Parathyroid adenoma (tissue), 2 donors: ENCODE data around the gene ALPP.
"Not testable (repeated sequence)": the region's sequence is repeated elsewhere in the genome, so short reads cannot be mapped to it uniquely, and the experiment has no call there.

Experiments used
- H2AFZ ChIP-seq: fragments of 300-600 bp; sonication (generic); one replicate; pipeline ENCODE4 v1.7.0; 2017; ENCODE audit warnings: antibody characterized with exemption, mild to moderate bottlenecking
- H3K27ac ChIP-seq: fragments of 300-600 bp; sonication (generic); one replicate; pipeline ENCODE4 v1.7.0; 2017
- H3K27me3 ChIP-seq: fragments of 300-600 bp; sonication (generic); one replicate; pipeline ENCODE4 v1.7.0; 2017; ENCODE audit warnings: low read length; ENCODE audit not compliant: control insufficient read depth, insufficient read depth
- H3K36me3 ChIP-seq: fragments of 300-600 bp; sonication (generic); one replicate; pipeline ENCODE4 v1.7.0; 2017; ENCODE audit warnings: low read length; ENCODE audit not compliant: control insufficient read depth, insufficient read depth
- H3K4me1 ChIP-seq: fragments of 300-600 bp; sonication (generic); one replicate; pipeline ENCODE4 v1.7.0; 2017; ENCODE audit warnings: control low read depth
- H3K4me2 ChIP-seq: fragments of 300-600 bp; sonication (generic); one replicate; pipeline ENCODE4 v1.7.0; 2017; ENCODE audit warnings: low read length
- H3K4me3 ChIP-seq: fragments of 300-600 bp; sonication (generic); one replicate; pipeline ENCODE4 v1.7.0; 2017; ENCODE audit warnings: low read depth, low read length
- H3K79me2 ChIP-seq: fragments of 300-600 bp; sonication (generic); one replicate; pipeline ENCODE4 v1.7.0; 2017; ENCODE audit warnings: control low read depth
- H3K9ac ChIP-seq: fragments of 300-600 bp; sonication (generic); one replicate; pipeline ENCODE4 v1.7.0; 2017; ENCODE audit warnings: mild to moderate bottlenecking
- H3K9me3 ChIP-seq: fragments of 300-600 bp; sonication (generic); one replicate; pipeline ENCODE4 v1.7.0; 2017; ENCODE audit warnings: low read length; ENCODE audit not compliant: control insufficient read depth
- TF ChIP-seq, protein P1 (sequence below): fragments of 300-600 bp; sonication (generic); IDR thresholded peaks from one replicate; pipeline ENCODE4 v1.7.0; 2017; ENCODE audit warnings: antibody characterized with exemption, mild to moderate bottlenecking
- donor health status: primary hyperparathyroidism.

The ALPP gene

DNA sequence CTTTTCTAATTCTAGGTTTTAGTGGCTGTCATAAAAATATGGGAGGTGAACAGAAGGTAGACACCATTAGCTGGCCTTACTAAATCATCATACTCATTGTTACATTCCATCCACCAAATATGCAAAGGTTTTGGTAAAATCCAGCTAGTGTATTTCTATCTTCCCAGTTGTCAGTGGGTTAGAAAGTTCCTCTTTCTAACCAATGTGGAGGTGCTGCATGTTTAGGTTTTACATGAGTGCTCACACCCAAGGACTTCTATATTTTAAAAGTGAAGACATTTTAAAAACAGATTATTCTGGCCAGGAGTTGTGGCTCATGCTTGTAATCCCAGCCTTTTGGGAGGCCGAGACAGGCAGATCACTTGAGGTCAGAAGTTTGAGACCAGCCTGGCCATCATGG lies 5.9 kb downstream of the ALPP start:
- H3K4me1 ChIP-seq = no peaks in the 10 kb centered on the region
- H3K27ac ChIP-seq = no peak overlapping the region
- H3K4me2 ChIP-seq = no peak overlapping the region
- no peaks in the 10 kb centered on the region for H3K79me2 ChIP-seq
- TF ChIP-seq, protein P1, sequence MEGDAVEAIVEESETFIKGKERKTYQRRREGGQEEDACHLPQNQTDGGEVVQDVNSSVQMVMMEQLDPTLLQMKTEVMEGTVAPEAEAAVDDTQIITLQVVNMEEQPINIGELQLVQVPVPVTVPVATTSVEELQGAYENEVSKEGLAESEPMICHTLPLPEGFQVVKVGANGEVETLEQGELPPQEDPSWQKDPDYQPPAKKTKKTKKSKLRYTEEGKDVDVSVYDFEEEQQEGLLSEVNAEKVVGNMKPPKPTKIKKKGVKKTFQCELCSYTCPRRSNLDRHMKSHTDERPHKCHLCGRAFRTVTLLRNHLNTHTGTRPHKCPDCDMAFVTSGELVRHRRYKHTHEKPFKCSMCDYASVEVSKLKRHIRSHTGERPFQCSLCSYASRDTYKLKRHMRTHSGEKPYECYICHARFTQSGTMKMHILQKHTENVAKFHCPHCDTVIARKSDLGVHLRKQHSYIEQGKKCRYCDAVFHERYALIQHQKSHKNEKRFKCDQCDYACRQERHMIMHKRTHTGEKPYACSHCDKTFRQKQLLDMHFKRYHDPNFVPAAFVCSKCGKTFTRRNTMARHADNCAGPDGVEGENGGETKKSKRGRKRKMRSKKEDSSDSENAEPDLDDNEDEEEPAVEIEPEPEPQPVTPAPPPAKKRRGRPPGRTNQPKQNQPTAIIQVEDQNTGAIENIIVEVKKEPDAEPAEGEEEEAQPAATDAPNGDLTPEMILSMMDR = no peak
- no peak overlapping the region for H2AFZ ChIP-seq
- H3K9me3 ChIP-seq = no peaks in the 10 kb centered on the region
- H3K9ac ChIP-seq = no peak overlapping the region
- no peak overlapping the region for H3K4me3 ChIP-seq
- H3K36me3 ChIP-seq = no peaks in the 10 kb centered on the region
- H3K27me3 ChIP-seq = peaks cover 8% of the 10 kb centered on the region

DNA sequence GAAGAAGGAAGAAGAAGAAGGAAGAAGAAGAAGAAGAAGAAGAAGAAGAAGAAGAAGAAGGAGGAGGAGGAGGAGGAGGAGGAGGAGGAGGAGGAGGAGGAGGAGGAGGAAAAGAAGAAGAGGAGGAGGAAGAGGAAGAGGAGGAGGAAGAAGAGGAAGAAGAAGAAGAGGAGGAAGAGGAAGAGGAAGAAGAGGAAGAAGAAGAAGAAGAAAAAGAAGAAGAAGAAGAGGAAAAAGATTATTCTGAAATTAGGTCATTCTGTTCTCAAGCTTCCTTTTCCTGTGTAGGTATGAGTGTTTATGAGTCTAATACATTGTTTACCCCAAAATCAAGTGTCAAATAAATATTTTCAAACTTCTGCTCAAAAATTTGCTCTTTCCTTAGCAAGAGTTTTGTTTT lies 6.5 kb downstream of the ALPP start:
- H3K36me3 ChIP-seq, H2AFZ ChIP-seq, H3K9ac ChIP-seq, H3K9me3 ChIP-seq, H3K27ac ChIP-seq, H3K27me3 ChIP-seq, H3K4me1 ChIP-seq, H3K4me2 ChIP-seq, H3K4me3 ChIP-seq, H3K79me2 ChIP-seq: not testable (repeated sequence)

DNA sequence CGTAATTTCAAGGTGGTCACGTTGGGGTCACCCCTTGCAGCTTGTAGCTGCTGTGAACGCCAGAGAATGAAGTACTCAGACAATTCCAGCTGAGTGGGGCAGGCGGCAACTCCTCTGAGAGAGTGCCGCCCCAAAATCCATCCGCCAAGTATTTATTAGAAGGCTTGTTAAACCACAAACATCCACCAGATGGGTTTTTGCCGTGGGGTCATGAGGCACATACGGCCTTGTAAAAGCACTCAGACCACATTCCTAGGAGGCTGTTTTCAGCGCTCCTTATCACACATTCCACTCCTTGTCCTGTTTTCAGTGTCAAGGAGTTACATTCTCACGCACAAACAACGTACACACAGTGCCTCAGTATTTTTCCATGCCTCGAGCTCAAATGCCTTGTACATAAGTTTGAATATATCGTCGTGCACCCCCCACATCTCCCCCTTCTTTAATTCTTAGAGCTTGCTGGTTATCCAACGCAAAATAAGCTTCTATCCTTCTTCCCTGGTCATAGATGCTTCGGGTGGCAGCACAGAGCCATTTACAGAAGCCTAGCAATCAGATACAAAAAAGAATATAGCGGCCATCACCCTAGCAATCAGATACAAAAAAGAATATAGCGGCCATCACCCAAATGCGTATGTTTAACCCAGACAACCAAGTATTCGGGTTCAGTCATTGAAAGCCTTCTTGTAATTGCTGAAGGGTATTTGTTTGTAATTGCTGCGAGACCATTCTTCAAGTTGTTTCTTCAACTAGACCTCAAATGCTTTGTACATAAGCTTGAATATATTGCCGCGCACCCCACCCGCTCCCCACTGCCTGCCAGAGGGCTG lies 7.3 kb downstream of the ALPP start:
- H3K9ac ChIP-seq = no peak overlapping the region
- H3K4me1 ChIP-seq = no peaks in the 10 kb centered on the region
- no peaks in the 10 kb centered on the region for H3K79me2 ChIP-seq
- TF ChIP-seq, protein P1 = no peak
- H3K27me3 ChIP-seq = peaks cover 8% of the 10 kb centered on the region
- no peaks in the 10 kb centered on the region for H3K36me3 ChIP-seq
- H3K9me3 ChIP-seq = no peaks in the 10 kb centered on the region
- no peak overlapping the region for H3K4me3 ChIP-seq
- no peak overlapping the region for H3K27ac ChIP-seq
- no peak overlapping the region for H3K4me2 ChIP-seq
- no peak overlapping the region for H2AFZ ChIP-seq

- TF ChIP-seq, protein P1 = no peak
- H3K79me2 ChIP-seq = no peaks in the 10 kb centered on the region
- H3K4me1 ChIP-seq = no peaks in the 10 kb centered on the region
- peak overlapping the region; percentile 25 for H2AFZ ChIP-seq
- H3K36me3 ChIP-seq = no peaks in the 10 kb centered on the region
- no peak overlapping the region for H3K4me3 ChIP-seq
- H3K27ac ChIP-seq = no peak overlapping the region
- H3K27me3 ChIP-seq = peaks cover 8% of the 10 kb centered on the region
- H3K4me2 ChIP-seq = peak overlapping the region; percentile 3
- H3K9me3 ChIP-seq = no peaks in the 10 kb centered on the region
- H3K9ac ChIP-seq = no peak overlapping the region
Observed at GRCh38 chr2:232386490-232386739, 7.9 kb downstream of the ALPP start.

DNA sequence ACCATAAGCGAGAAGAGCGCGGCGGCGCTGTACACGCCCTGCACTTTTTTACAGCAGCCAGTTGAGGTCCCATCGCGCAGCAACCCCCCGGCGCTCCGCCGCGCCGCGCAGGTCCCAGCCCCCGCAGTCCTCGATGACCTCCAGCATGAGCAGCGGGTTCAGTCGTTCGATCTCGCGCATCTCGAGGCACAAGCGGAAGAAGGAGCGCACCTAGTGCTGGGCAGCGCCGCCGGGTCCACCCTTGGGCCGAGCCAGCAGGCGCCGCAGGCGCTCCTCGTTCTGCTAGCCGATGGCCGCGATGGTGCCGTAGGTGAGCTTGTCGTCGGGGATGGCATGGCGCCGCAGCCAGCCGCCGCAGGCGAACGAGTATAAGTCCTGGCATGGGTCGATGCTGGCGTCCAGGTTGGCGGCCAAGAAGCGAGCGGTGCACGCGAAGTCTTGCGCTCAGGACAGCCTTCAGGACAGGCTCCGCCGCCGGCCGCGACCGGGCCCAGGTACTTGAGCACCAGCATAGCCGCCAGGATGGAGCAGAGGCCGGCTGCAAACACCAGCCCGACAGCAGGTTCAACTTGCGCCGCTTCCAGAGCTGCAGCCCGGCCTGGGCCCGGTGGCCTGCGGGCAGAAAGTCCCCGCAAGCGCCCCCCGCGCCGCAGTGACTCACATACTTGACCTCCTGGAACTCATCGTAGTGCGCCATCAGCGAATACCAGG lies 8.3 kb downstream of the ALPP start:
- H3K79me2 ChIP-seq = no peaks in the 10 kb centered on the region
- no peaks in the 10 kb centered on the region for H3K36me3 ChIP-seq
- H3K4me3 ChIP-seq = no peak overlapping the region
- peaks cover 7% of the 10 kb centered on the region for H3K27me3 ChIP-seq
- peak overlapping the region; percentile 33 for H2AFZ ChIP-seq
- H3K4me2 ChIP-seq = peak overlapping the region; percentile 3
- H3K9me3 ChIP-seq = no peaks in the 10 kb centered on the region
- TF ChIP-seq, protein P1 = no peak
- H3K27ac ChIP-seq = no peak overlapping the region
- H3K4me1 ChIP-seq = no peaks in the 10 kb centered on the region
- no peak overlapping the region for H3K9ac ChIP-seq
